MM.1S (cell line): ENCODE results near the gene PCDH19.

ENCODE experiments used
- CTCF ChIP-seq: fragments of 300-600 bp; sonication (generic); IDR thresholded peaks from 2 replicates; pipeline ENCODE4 v1.5.1; 2016; ENCODE audit warnings: antibody characterized with exemption, low read length, mixed read lengths
- EZH2 ChIP-seq: fragments of 300-600 bp; sonication (generic); optimal IDR thresholded peaks from 2 replicates; pipeline ENCODE3; 2017; ENCODE audit warnings: low read depth, mild to moderate bottlenecking, antibody characterized with exemption, low read length, mixed read lengths

GRCh38 chrX:100248885-100249493, 161.1 kb downstream of the PCDH19 start:
- TF ChIP-seq CTCF (no peak), EZH2 (no peak)
